Upper lobe of left lung (tissue), 4 donors: ENCODE data around the gene THOP1.

Experiments used
- CTCF ChIP-seq, 6 experiments: fragments of 450-650 bp in 4 of 6; fragments of 200-600 bp in 2 of 6; sonication (generic) in 2 of 6; IDR thresholded peaks; one replicate each; pipeline ENCODE4 v1.5.1; 2016 to 2019; ENCODE audit warnings: antibody characterized with exemption in 6 of 6
- POLR2A ChIP-seq, 4 donors: fragments of 450-650 bp; IDR thresholded peaks; one replicate each; pipeline ENCODE4 v1.5.1; 2016 to 2017; ENCODE audit warnings: antibody characterized with exemption in 4 of 4, mild to moderate bottlenecking in 2 of 4

GRCh38 chr19:2822846-2823245, 37.5 kb downstream of the THOP1 start:
- TF ChIP-seq POLR2A (IDR thresholded peaks at IDR 0.05): no peak
- no peak for TF ChIP-seq CTCF (IDR thresholded peaks at IDR 0.05)
